WI38 (cell line): ENCODE measurements around the gene NEURL1B.
"Not testable (repeated sequence)": the region's sequence is repeated elsewhere in the genome, so short reads cannot be mapped to it uniquely, and the experiment has no call there.

Source experiments
- H3K4me3 ChIP-seq: 2 replicates; pipeline ENCODE4 v1.5.1; 2011; ENCODE audit warnings: low read depth, mild to moderate bottlenecking, control low read depth, low read length
- CTCF ChIP-seq: IDR thresholded peaks from 2 replicates; pipeline ENCODE4 v1.5.1; 2012; ENCODE audit warnings: low read depth, mild to moderate bottlenecking, control low read depth, low read length

Gene NEURL1B

GRCh38 chr5:172710676-172711075 is 69.6 kb downstream of the NEURL1B start:
- no peak for TF ChIP-seq CTCF

GRCh38 chr5:172711321-172711861 is 70.3 kb downstream of the NEURL1B start:
- H3K4me3 ChIP-seq: not testable (repeated sequence)

More at GRCh38 chr5:172710676-172711075, 69.6 kb downstream of the NEURL1B start:
- no peak overlapping the region for H3K4me3 ChIP-seq

GRCh38 chr5:172712610-172713009 is 71.5 kb downstream of the NEURL1B start:
- TF ChIP-seq CTCF: no peak
- no peak overlapping the region for H3K4me3 ChIP-seq

- H3K4me3 ChIP-seq: no peak overlapping the region
- TF ChIP-seq CTCF: peak; percentile 76
These were observed 72.2 kb downstream of the NEURL1B start for GRCh38 chr5:172713113-172713808.

- no peak for TF ChIP-seq CTCF
- no peak overlapping the region for H3K4me3 ChIP-seq
These were observed 72.9 kb downstream of the NEURL1B start for GRCh38 chr5:172713809-172714490.

GRCh38 chr5:172714491-172715420 is 73.7 kb downstream of the NEURL1B start:
- TF ChIP-seq CTCF: peak; percentile 98
- H3K4me3 ChIP-seq: no peak overlapping the region

GRCh38 chr5:172715421-172715780 is 74.3 kb downstream of the NEURL1B start:
- no peak for TF ChIP-seq CTCF
- H3K4me3 ChIP-seq: no peak overlapping the region
